ENCODE data around the gene KLHL29. TPM values are rescaled to one million over a fixed set of nuclear protein-coding genes. Genes with fewer than 3 reads are reported as not detected.

The KLHL29 gene
- total RNA-seq, 1 donor from 2014 or later: 22.3 TPM

GRCh38 chr2:23569761-23570365, 184.9 kb downstream of the KLHL29 start:
- DNase-seq (ENCODE audit: low spot score): no peak

GRCh38 chr2:23571085-23571484, 186.1 kb downstream of the KLHL29 start:
- no peak for DNase-seq (ENCODE audit: low spot score)

GRCh38 chr2:23571527-23572282, 186.7 kb downstream of the KLHL29 start:
- no peak for DNase-seq (ENCODE audit: low spot score)

GRCh38 chr2:23574919-23575654, 190.1 kb downstream of the KLHL29 start:
- no peak for DNase-seq (ENCODE audit: low spot score)

GRCh38 chr2:23578964-23579671, 194.1 kb downstream of the KLHL29 start:
- DNase-seq (ENCODE audit: low spot score): no peak

GRCh38 chr2:23579674-23580073, 194.7 kb downstream of the KLHL29 start:
- DNase-seq (ENCODE audit: low spot score): no peak

GRCh38 chr2:23583467-23583866, 198.5 kb downstream of the KLHL29 start:
- no peak for DNase-seq (ENCODE audit: low spot score)

- DNase-seq (ENCODE audit: low spot score): no peak
Observed at GRCh38 chr2:23584054-23584745, 199.2 kb downstream of the KLHL29 start.

- no peak for DNase-seq (ENCODE audit: low spot score)
Observed at GRCh38 chr2:23585273-23586170, 200.5 kb downstream of the KLHL29 start.

- DNase-seq (ENCODE audit: low spot score): no peak
Observed at GRCh38 chr2:23586741-23587306, 201.8 kb downstream of the KLHL29 start.

- no peak for DNase-seq (ENCODE audit: low spot score)
Observed at GRCh38 chr2:23587341-23587880, 202.4 kb downstream of the KLHL29 start.

GRCh38 chr2:23588106-23588505, 203.1 kb downstream of the KLHL29 start:
- DNase-seq (ENCODE audit: low spot score): no peak

- no peak for DNase-seq (ENCODE audit: low spot score)
Observed at GRCh38 chr2:23588508-23589201, 203.7 kb downstream of the KLHL29 start.

GRCh38 chr2:23589220-23589647, 204.3 kb downstream of the KLHL29 start:
- DNase-seq (ENCODE audit: low spot score): no peak

GRCh38 chr2:23589739-23590138, 204.8 kb downstream of the KLHL29 start:
- DNase-seq (ENCODE audit: low spot score): no peak

GRCh38 chr2:23590241-23590869, 205.4 kb downstream of the KLHL29 start:
- DNase-seq (ENCODE audit: low spot score): no peak

- DNase-seq (ENCODE audit: low spot score): no peak
Observed at GRCh38 chr2:23591111-23591510, 206.1 kb downstream of the KLHL29 start.

GRCh38 chr2:23592061-23592685, 207.2 kb downstream of the KLHL29 start:
- DNase-seq (ENCODE audit: low spot score): no peak

Data from mucosa of gallbladder (tissue), 1 donor.